ENCODE data around the gene HCAR2. TPM values are rescaled to one million over a fixed set of nuclear protein-coding genes. Genes with fewer than 3 reads are reported as not detected.
"Not testable (repeated sequence)": the region's sequence is repeated elsewhere in the genome, so short reads cannot be mapped to it uniquely, and the experiment has no call there.

The HCAR2 gene
- total RNA-seq, 1 donor from 2014 or later: not detected

- Mint-ChIP-seq H3K27me3 (ENCODE audit: unreplicated experiment) (peaks cover 1% of the 10 kb centered on the region), H3K9me3 (ENCODE audit: unreplicated experiment) (no peaks in the 10 kb centered on the region), H3K4me3 (ENCODE audit: unreplicated experiment) (no peak overlapping the region), H3K27ac (ENCODE audit: unreplicated experiment) (no peak overlapping the region), H3K36me3 (ENCODE audit: unreplicated experiment) (no peaks in the 10 kb centered on the region), H3K4me1 (ENCODE audit: low read depth, unreplicated experiment) (no peaks in the 10 kb centered on the region)
- DNase-seq: no peak
- TF ChIP-seq CTCF (IDR thresholded peaks at IDR 0.05; ENCODE audit: partially characterized antibody, unreplicated experiment): no peak
Observed at GRCh38 chr12:122724641-122725243, 21.6 kb upstream of the HCAR2 start.

- Mint-ChIP-seq H3K36me3 (ENCODE audit: unreplicated experiment) (no peaks in the 10 kb centered on the region), H3K27ac (ENCODE audit: unreplicated experiment) (no peak overlapping the region), H3K4me3 (ENCODE audit: unreplicated experiment) (no peak overlapping the region), H3K27me3 (ENCODE audit: unreplicated experiment) (peaks cover 1% of the 10 kb centered on the region), H3K9me3 (ENCODE audit: unreplicated experiment) (no peaks in the 10 kb centered on the region), H3K4me1 (ENCODE audit: low read depth, unreplicated experiment) (no peaks in the 10 kb centered on the region)
- TF ChIP-seq CTCF (IDR thresholded peaks at IDR 0.05; ENCODE audit: partially characterized antibody, unreplicated experiment): no peak
- DNase-seq: no peak
Observed at GRCh38 chr12:122722387-122722786, 19.2 kb upstream of the HCAR2 start.

GRCh38 chr12:122721057-122721545, 17.9 kb upstream of the HCAR2 start:
- TF ChIP-seq CTCF (IDR thresholded peaks at IDR 0.05; ENCODE audit: partially characterized antibody, unreplicated experiment): no peak
- H3K27me3 Mint-ChIP-seq (ENCODE audit: unreplicated experiment): peaks cover 1% of the 10 kb centered on the region
- H3K4me1 Mint-ChIP-seq (ENCODE audit: low read depth, unreplicated experiment): no peaks in the 10 kb centered on the region
- no peaks in the 10 kb centered on the region for H3K36me3 Mint-ChIP-seq (ENCODE audit: unreplicated experiment)
- no peak overlapping the region for H3K27ac Mint-ChIP-seq (ENCODE audit: unreplicated experiment)
- H3K4me3 Mint-ChIP-seq (ENCODE audit: unreplicated experiment): no peak overlapping the region
- no peaks in the 10 kb centered on the region for H3K9me3 Mint-ChIP-seq (ENCODE audit: unreplicated experiment)
- DNase-seq: no peak

DNA sequence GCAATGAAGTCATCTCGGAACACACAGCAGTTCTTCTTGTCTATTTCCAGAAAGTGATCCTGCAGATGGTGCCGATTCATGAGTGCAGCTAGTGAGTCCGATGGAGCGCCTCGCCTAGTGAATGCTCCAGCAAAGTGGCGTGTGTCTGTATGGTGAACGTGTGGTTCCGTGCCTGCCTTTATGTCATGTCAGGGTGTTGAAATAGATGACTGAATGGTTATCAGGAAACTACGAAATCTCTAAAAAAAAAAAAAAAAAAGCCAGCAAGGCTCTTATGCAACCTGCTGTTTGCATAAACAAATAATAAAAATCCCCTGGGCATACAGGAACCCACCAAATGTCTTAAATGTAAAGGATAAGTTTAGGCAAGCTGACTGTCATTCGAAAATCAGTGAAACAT, 13.5 kb upstream of the HCAR2 start, which contains the start of gene HCAR3:
HCAR3 (minus strand) TSS at position 154 of the 400 bp plus-strand sequence; CDS start at position 80, 74 bp downstream.
- H3K27me3 Mint-ChIP-seq (ENCODE audit: unreplicated experiment): not testable (repeated sequence)

GRCh38 chr12:122715211-122715610, 12.1 kb upstream of the HCAR2 start:
- DNase-seq; H3K36me3 Mint-ChIP-seq (ENCODE audit: unreplicated experiment); H3K4me3 Mint-ChIP-seq (ENCODE audit: unreplicated experiment); H3K27ac Mint-ChIP-seq (ENCODE audit: unreplicated experiment); H3K27me3 Mint-ChIP-seq (ENCODE audit: unreplicated experiment); H3K4me1 Mint-ChIP-seq (ENCODE audit: low read depth, unreplicated experiment); H3K9me3 Mint-ChIP-seq (ENCODE audit: unreplicated experiment): not testable (repeated sequence)

More for the DNA sequence above, 13.5 kb upstream of the HCAR2 start, which contains the start of gene HCAR3:
- not testable (repeated sequence) for DNase-seq; H3K4me1 Mint-ChIP-seq (ENCODE audit: low read depth, unreplicated experiment); H3K36me3 Mint-ChIP-seq (ENCODE audit: unreplicated experiment); H3K27ac Mint-ChIP-seq (ENCODE audit: unreplicated experiment); H3K9me3 Mint-ChIP-seq (ENCODE audit: unreplicated experiment); H3K4me3 Mint-ChIP-seq (ENCODE audit: unreplicated experiment)

GRCh38 chr12:122713491-122714188, 10.5 kb upstream of the HCAR2 start:
- not testable (repeated sequence) for H3K4me3 Mint-ChIP-seq (ENCODE audit: unreplicated experiment); H3K4me1 Mint-ChIP-seq (ENCODE audit: low read depth, unreplicated experiment); H3K36me3 Mint-ChIP-seq (ENCODE audit: unreplicated experiment); DNase-seq; H3K9me3 Mint-ChIP-seq (ENCODE audit: unreplicated experiment); H3K27me3 Mint-ChIP-seq (ENCODE audit: unreplicated experiment); H3K27ac Mint-ChIP-seq (ENCODE audit: unreplicated experiment)

DNA sequence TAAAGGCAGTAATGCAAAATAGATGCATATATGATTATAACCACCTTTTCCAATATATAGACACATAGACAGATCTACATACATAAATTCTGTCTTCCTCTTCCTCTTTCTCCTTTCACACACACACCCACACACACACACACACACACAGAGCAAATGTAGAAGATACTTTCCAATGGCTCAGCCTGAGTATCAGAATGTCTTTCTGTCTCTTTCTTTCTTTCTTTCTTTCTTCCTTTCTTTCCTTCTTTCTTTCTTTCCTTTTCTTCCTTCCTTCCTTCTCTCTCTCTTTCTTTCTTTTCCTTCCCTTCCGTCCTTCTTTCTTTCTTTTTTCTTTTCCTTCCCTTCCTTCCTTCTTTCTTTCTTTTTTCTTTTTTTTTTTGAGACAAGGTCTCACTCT, 8.1 kb upstream of the HCAR2 start:
- H3K4me1 Mint-ChIP-seq (ENCODE audit: low read depth, unreplicated experiment); H3K36me3 Mint-ChIP-seq (ENCODE audit: unreplicated experiment); DNase-seq; H3K4me3 Mint-ChIP-seq (ENCODE audit: unreplicated experiment); H3K27me3 Mint-ChIP-seq (ENCODE audit: unreplicated experiment); H3K27ac Mint-ChIP-seq (ENCODE audit: unreplicated experiment); H3K9me3 Mint-ChIP-seq (ENCODE audit: unreplicated experiment): not testable (repeated sequence)

GRCh38 chr12:122710341-122710740, 7.2 kb upstream of the HCAR2 start:
- not testable (repeated sequence) for H3K36me3 Mint-ChIP-seq (ENCODE audit: unreplicated experiment); H3K27ac Mint-ChIP-seq (ENCODE audit: unreplicated experiment); H3K9me3 Mint-ChIP-seq (ENCODE audit: unreplicated experiment); H3K4me1 Mint-ChIP-seq (ENCODE audit: low read depth, unreplicated experiment); DNase-seq; H3K27me3 Mint-ChIP-seq (ENCODE audit: unreplicated experiment); H3K4me3 Mint-ChIP-seq (ENCODE audit: unreplicated experiment)

GRCh38 chr12:122709287-122709686, 6.1 kb upstream of the HCAR2 start:
- H3K4me3 Mint-ChIP-seq (ENCODE audit: unreplicated experiment); H3K27ac Mint-ChIP-seq (ENCODE audit: unreplicated experiment); H3K9me3 Mint-ChIP-seq (ENCODE audit: unreplicated experiment); H3K4me1 Mint-ChIP-seq (ENCODE audit: low read depth, unreplicated experiment); H3K36me3 Mint-ChIP-seq (ENCODE audit: unreplicated experiment); DNase-seq; H3K27me3 Mint-ChIP-seq (ENCODE audit: unreplicated experiment): not testable (repeated sequence)

All from glutamatergic neuron (in vitro differentiated cells).